Mesendoderm (in vitro differentiated cells): ENCODE results near the gene FECH.
A peak's percentile ranks its signal among the peaks of the same experiment; 100 is the strongest.

Experiments used
- DNase-seq: peaks from one replicate; pipeline ENCODE4 v3.0.0; 2013
- H2AK5ac ChIP-seq: 2 replicates; pipeline ENCODE4 v1.6.1; 2013; ENCODE audit warnings: low read length, inconsistent platforms
- H2BK120ac ChIP-seq: 2 replicates; pipeline ENCODE4 v1.6.1; 2013; ENCODE audit warnings: low read depth, mild to moderate bottlenecking, low read length, moderate library complexity, mixed read lengths
- H2BK15ac ChIP-seq: replicated peaks from 2 replicates; pipeline ENCODE4 v1.6.1; 2013; ENCODE audit warnings: low read depth, mild to moderate bottlenecking, moderate library complexity
- H2BK5ac ChIP-seq: 2 replicates; pipeline ENCODE4 v1.6.1; 2013; ENCODE audit warnings: low read length, inconsistent platforms
- H3K18ac ChIP-seq: 2 replicates; pipeline ENCODE4 v1.6.1; 2013; ENCODE audit warnings: mild to moderate bottlenecking, low read length, mixed read lengths
- H3K23ac ChIP-seq: one replicate; pipeline ENCODE4 v1.6.1; 2013; ENCODE audit warnings: low read length
- H3K27ac ChIP-seq: 2 replicates; pipeline ENCODE4 v1.5.1; 2013; ENCODE audit warnings: low read depth, mild to moderate bottlenecking, inconsistent platforms, low read length, moderate library complexity
- H3K27me3 ChIP-seq: 2 replicates; pipeline ENCODE4 v1.6.1; 2013; ENCODE audit warnings: low read length, control low read depth, mild to moderate bottlenecking, inconsistent platforms; ENCODE audit not compliant: insufficient read depth, poor library complexity
- H3K36me3 ChIP-seq: 2 replicates; pipeline ENCODE4 v1.6.1; 2013; ENCODE audit warnings: low read length, inconsistent platforms; ENCODE audit not compliant: control insufficient read depth, insufficient read depth
- H3K4ac ChIP-seq: one replicate; pipeline ENCODE4 v1.6.1; 2013; ENCODE audit warnings: low read depth, mild to moderate bottlenecking, low read length, moderate library complexity
- H3K4me1 ChIP-seq: 2 replicates; pipeline ENCODE4 v1.6.1; 2013; ENCODE audit warnings: low read depth, low read length, inconsistent platforms; ENCODE audit not compliant: control insufficient read depth
- H3K4me2 ChIP-seq: 2 replicates; pipeline ENCODE4 v1.6.1; 2013; ENCODE audit warnings: low read length
- H3K4me3 ChIP-seq: 2 replicates; pipeline ENCODE4 v1.5.1; 2013; ENCODE audit warnings: mild to moderate bottlenecking, low read length
- H3K56ac ChIP-seq: one replicate; pipeline ENCODE4 v1.6.1; 2013; ENCODE audit warnings: low read length
- H3K79me1 ChIP-seq: 2 replicates; pipeline ENCODE4 v1.6.1; 2013; ENCODE audit warnings: low read length, inconsistent platforms
- H3K79me2 ChIP-seq: 2 replicates; pipeline ENCODE4 v1.6.1; 2013; ENCODE audit warnings: mild to moderate bottlenecking, low read length; ENCODE audit not compliant: control insufficient read depth, insufficient read depth
- H3K9ac ChIP-seq: 2 replicates; pipeline ENCODE4 v1.6.1; 2013; ENCODE audit warnings: low read length, inconsistent platforms
- H4K5ac ChIP-seq: one replicate; pipeline ENCODE4 v1.6.1; 2013; ENCODE audit warnings: low read length
- H4K8ac ChIP-seq: one replicate; pipeline ENCODE4 v1.6.1; 2013; ENCODE audit warnings: low read depth, mild to moderate bottlenecking, control low read depth, low read length, moderate library complexity
- WGBS: extraction: QIAGEN DNeasy Blood & Tissue Kit; methylation state at CpG from one replicate; pipeline ENCODE4 v1.1.7; 2013; ENCODE audit warnings: low lambda C conversion rate, missing lambda C conversion rate; ENCODE audit not compliant: insufficient coverage; ENCODE audit errors: extremely low coverage; 5-methylcytosine and 5-hydroxymethylcytosine counted together

FECH gene

GRCh38 chr18:57543560-57543959 lies 42.9 kb downstream of the FECH start:
- H3K4me1 ChIP-seq = no peaks in the 10 kb centered on the region
- H3K9ac ChIP-seq = no peak overlapping the region
- H3K27ac ChIP-seq = no peak overlapping the region
- H2BK15ac ChIP-seq = no peak overlapping the region
- H4K5ac ChIP-seq = no peak overlapping the region
- H3K79me1 ChIP-seq = no peaks in the 10 kb centered on the region
- no peak overlapping the region for H2BK5ac ChIP-seq
- H3K36me3 ChIP-seq = no peaks in the 10 kb centered on the region
- no peak overlapping the region for H4K8ac ChIP-seq
- H3K27me3 ChIP-seq = no peaks in the 10 kb centered on the region
- no peak overlapping the region for H3K4me3 ChIP-seq
- no peak overlapping the region for H3K23ac ChIP-seq
- no peak overlapping the region for H2BK120ac ChIP-seq
- H2AK5ac ChIP-seq = no peak overlapping the region
- H3K79me2 ChIP-seq = no peaks in the 10 kb centered on the region
- no peak overlapping the region for H3K4me2 ChIP-seq
- no peak overlapping the region for H3K4ac ChIP-seq
- WGBS = no CpG with 5 or more reads among the region's 8 CpGs
- no peak overlapping the region for H3K56ac ChIP-seq
- H3K18ac ChIP-seq = no peak overlapping the region
- no peak for DNase-seq

- Histone ChIP-seq H2AK5ac (no peak overlapping the region), H3K79me1 (no peaks in the 10 kb centered on the region), H3K4me3 (no peak overlapping the region), H3K9ac (no peak overlapping the region), H2BK120ac (no peak overlapping the region), H3K79me2 (no peaks in the 10 kb centered on the region), H2BK15ac (no peak overlapping the region), H3K36me3 (no peaks in the 10 kb centered on the region), H4K5ac (no peak overlapping the region), H3K4me1 (no peaks in the 10 kb centered on the region), H3K4me2 (no peak overlapping the region), H4K8ac (no peak overlapping the region), H3K27me3 (no peaks in the 10 kb centered on the region), H3K18ac (no peak overlapping the region), H3K23ac (no peak overlapping the region), H3K56ac (no peak overlapping the region), H2BK5ac (no peak overlapping the region), H3K4ac (no peak overlapping the region), H3K27ac (no peak overlapping the region)
- no CpG with 5 or more reads among the region's 17 CpGs for whole genome bisulfite sequencing
- peak; percentile 16 for DNase-seq
Observed at GRCh38 chr18:57542812-57543427, 43.6 kb downstream of the FECH start.

- H3K79me2 ChIP-seq = no peaks in the 10 kb centered on the region
Observed at GRCh38 chr18:57542126-57542525, 44.4 kb downstream of the FECH start.

GRCh38 chr18:57539702-57540101 lies 46.8 kb downstream of the FECH start:
- no peak overlapping the region for H3K23ac ChIP-seq
- H3K4me3 ChIP-seq = no peak overlapping the region
- DNase-seq = no peak

More at GRCh38 chr18:57542126-57542525, 44.4 kb downstream of the FECH start:
- Histone ChIP-seq H2AK5ac (no peak overlapping the region), H3K79me1 (no peaks in the 10 kb centered on the region), H3K4ac (no peak overlapping the region), H4K8ac (no peak overlapping the region), H3K4me1 (no peaks in the 10 kb centered on the region), H3K27me3 (no peaks in the 10 kb centered on the region), H3K4me3 (no peak overlapping the region), H3K36me3 (no peaks in the 10 kb centered on the region), H2BK120ac (no peak overlapping the region), H2BK5ac (no peak overlapping the region), H3K9ac (no peak overlapping the region), H2BK15ac (no peak overlapping the region), H3K23ac (no peak overlapping the region), H4K5ac (no peak overlapping the region), H3K4me2 (no peak overlapping the region), H3K56ac (no peak overlapping the region), H3K18ac (no peak overlapping the region), H3K27ac (no peak overlapping the region)
- WGBS = no CpG with 5 or more reads among the region's 4 CpGs
- peak; percentile 11 for DNase-seq

GRCh38 chr18:57538614-57539013 lies 47.9 kb downstream of the FECH start:
- H3K27ac ChIP-seq = no peak overlapping the region
- H2BK120ac ChIP-seq = no peak overlapping the region
- WGBS = no CpG with 5 or more reads among the region's 3 CpGs
- no peak for DNase-seq
- no peak overlapping the region for H3K18ac ChIP-seq
- no peak overlapping the region for H3K56ac ChIP-seq
- no peaks in the 10 kb centered on the region for H3K36me3 ChIP-seq
- no peak overlapping the region for H3K4ac ChIP-seq
- H3K79me1 ChIP-seq = no peaks in the 10 kb centered on the region
- H4K5ac ChIP-seq = no peak overlapping the region
- no peak overlapping the region for H3K4me2 ChIP-seq
- H2BK15ac ChIP-seq = no peak overlapping the region
- no peaks in the 10 kb centered on the region for H3K79me2 ChIP-seq
- H2AK5ac ChIP-seq = no peak overlapping the region
- no peak overlapping the region for H3K23ac ChIP-seq
- H2BK5ac ChIP-seq = no peak overlapping the region
- no peaks in the 10 kb centered on the region for H3K4me1 ChIP-seq
- no peaks in the 10 kb centered on the region for H3K27me3 ChIP-seq
- H4K8ac ChIP-seq = no peak overlapping the region
- no peak overlapping the region for H3K4me3 ChIP-seq
- H3K9ac ChIP-seq = no peak overlapping the region

More at GRCh38 chr18:57539702-57540101, 46.8 kb downstream of the FECH start:
- Histone ChIP-seq H3K27me3 (no peaks in the 10 kb centered on the region), H2AK5ac (no peak overlapping the region), H2BK120ac (no peak overlapping the region), H2BK5ac (no peak overlapping the region), H3K4me2 (no peak overlapping the region), H3K36me3 (no peaks in the 10 kb centered on the region), H3K56ac (no peak overlapping the region), H3K18ac (no peak overlapping the region), H3K79me2 (no peaks in the 10 kb centered on the region), H3K79me1 (no peaks in the 10 kb centered on the region), H3K9ac (no peak overlapping the region), H3K27ac (no peak overlapping the region), H2BK15ac (no peak overlapping the region), H4K8ac (no peak overlapping the region), H4K5ac (no peak overlapping the region), H3K4me1 (no peaks in the 10 kb centered on the region), H3K4ac (no peak overlapping the region)
- no CpG with 5 or more reads among the region's 4 CpGs for WGBS

GRCh38 chr18:57534511-57534909 lies 52.0 kb downstream of the FECH start:
- H2AK5ac ChIP-seq = no peak overlapping the region
- H3K4me3 ChIP-seq = no peak overlapping the region
- H3K79me2 ChIP-seq = no peaks in the 10 kb centered on the region
- DNase-seq = no peak
- H3K27ac ChIP-seq = no peak overlapping the region
- no peaks in the 10 kb centered on the region for H3K79me1 ChIP-seq
- H4K8ac ChIP-seq = no peak overlapping the region
- H3K27me3 ChIP-seq = no peaks in the 10 kb centered on the region
- no peak overlapping the region for H2BK120ac ChIP-seq
- no peak overlapping the region for H4K5ac ChIP-seq
- no peak overlapping the region for H3K9ac ChIP-seq
- H2BK15ac ChIP-seq = no peak overlapping the region
- H3K4me1 ChIP-seq = no peaks in the 10 kb centered on the region
- H2BK5ac ChIP-seq = no peak overlapping the region
- H3K18ac ChIP-seq = no peak overlapping the region
- no peaks in the 10 kb centered on the region for H3K36me3 ChIP-seq
- no peak overlapping the region for H3K56ac ChIP-seq
- H3K4ac ChIP-seq = no peak overlapping the region
- H3K23ac ChIP-seq = no peak overlapping the region
- no peak overlapping the region for H3K4me2 ChIP-seq
